Activated CD4-positive, CD25-positive, alpha-beta regulatory T cell treated with anti-CD3 and anti-CD28 coated beads, Interleukin-2, amount 50 U/mL, for 72 hours (primary cell): ENCODE results near the gene FMO1.
"Not testable (repeated sequence)": the region's sequence is repeated elsewhere in the genome, so short reads cannot be mapped to it uniquely, and the experiment has no call there.

Source experiments
- DNase-seq: peaks from one replicate; pipeline ENCODE4 v3.0.0; 2021

The FMO1 gene

GRCh38 chr1:171248302-171248701, at the start of gene FMO1:
Gene FMO1 (plus strand): TSS chr1:171248494. CDS start chr1:171258088, 9,594 bp downstream.
- no peak for DNase-seq

GRCh38 chr1:171204296-171204695, 44.0 kb upstream of the FMO1 start:
- DNase-seq, result no peak

DNA sequence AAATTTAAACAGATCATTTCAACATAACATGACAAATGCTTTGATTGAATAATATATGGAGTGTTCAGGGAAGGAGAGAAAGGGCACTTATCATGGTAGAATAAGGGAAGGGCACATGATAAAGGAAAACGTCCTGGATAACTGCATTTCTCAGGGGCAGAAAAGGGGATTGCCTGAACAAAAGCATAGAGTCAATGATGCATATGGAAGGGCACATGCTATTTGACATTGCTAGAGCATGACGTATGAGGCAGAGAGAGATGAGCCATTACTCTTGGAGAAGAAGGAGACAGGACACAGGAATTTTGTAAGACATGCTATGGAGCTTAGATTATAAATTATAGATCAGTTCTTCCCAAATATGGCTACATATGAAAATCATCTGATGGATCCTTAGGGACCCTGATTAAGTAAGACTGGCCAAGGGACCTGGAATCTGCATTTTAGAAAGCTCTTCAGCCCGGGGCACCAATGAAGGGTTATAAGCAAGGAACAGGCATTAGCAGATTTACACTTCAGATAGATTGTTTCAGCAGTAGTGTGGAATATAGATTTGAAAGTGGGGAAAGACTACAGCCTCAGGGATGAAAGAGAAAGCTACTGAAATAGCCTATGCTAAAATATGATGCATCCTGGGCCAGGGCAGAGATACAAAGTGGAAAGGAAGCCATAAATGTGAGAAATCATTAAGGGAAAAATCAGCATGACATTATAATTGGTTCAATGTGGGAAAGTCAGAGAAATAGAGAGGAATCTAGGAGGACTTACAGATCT, 41.9 kb upstream of the FMO1 start:
- no peak for DNase-seq

- DNase-seq, result no peak
Observed at GRCh38 chr1:171206978-171207355, 41.3 kb upstream of the FMO1 start.

- DNase-seq, result no peak
Observed at GRCh38 chr1:171207377-171207776, 40.9 kb upstream of the FMO1 start.

- DNase-seq, result no peak
Observed at GRCh38 chr1:171210355-171210754, 37.9 kb upstream of the FMO1 start.

GRCh38 chr1:171212607-171213351, 35.5 kb upstream of the FMO1 start:
- no peak for DNase-seq

DNA sequence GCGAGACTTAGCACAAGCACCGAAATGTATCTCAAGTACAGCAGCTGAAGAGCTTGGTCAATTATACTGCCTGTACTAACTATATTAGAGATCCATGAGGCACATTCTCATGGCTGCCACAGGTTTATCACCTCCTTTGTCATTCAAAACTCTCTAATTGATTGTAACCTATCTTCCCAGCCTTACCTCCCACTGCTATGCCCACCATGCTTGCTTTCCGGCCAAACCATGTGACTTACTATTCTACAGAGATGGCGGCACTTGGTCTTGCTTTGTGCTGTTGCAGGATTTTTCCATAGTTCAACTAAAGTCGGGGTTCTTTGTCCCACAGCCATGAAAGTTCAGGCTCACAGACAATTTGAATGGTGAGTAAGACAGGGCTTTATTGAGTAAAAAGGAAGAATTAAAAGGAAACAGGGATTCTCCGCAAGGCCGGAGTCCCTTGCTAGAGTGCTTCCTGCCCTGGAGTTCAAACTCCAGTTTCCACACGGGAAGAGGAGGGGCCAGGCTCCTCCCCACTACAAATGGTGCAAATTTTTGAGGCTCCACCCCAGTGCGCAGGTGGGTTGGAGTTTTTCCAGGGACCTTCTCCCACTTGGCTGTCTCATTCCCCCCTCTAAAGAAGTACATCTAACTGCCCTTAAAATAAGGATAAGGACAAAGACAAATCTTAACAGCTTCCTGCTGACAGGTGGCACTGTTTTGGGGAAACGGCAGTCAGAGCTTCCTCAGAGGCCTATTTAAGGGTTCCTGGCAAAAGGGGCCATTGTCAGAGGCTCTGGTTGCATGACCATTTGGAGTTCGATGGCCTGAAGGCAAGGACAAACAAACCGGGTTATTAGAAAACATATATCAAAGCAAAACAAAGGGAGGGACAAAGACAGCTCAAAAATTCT, 34.5 kb upstream of the FMO1 start:
- DNase-seq, result no peak

- no peak for DNase-seq
Observed at GRCh38 chr1:171217658-171218443, 30.4 kb upstream of the FMO1 start.

GRCh38 chr1:171218661-171219060, 29.6 kb upstream of the FMO1 start:
- no peak for DNase-seq

DNA sequence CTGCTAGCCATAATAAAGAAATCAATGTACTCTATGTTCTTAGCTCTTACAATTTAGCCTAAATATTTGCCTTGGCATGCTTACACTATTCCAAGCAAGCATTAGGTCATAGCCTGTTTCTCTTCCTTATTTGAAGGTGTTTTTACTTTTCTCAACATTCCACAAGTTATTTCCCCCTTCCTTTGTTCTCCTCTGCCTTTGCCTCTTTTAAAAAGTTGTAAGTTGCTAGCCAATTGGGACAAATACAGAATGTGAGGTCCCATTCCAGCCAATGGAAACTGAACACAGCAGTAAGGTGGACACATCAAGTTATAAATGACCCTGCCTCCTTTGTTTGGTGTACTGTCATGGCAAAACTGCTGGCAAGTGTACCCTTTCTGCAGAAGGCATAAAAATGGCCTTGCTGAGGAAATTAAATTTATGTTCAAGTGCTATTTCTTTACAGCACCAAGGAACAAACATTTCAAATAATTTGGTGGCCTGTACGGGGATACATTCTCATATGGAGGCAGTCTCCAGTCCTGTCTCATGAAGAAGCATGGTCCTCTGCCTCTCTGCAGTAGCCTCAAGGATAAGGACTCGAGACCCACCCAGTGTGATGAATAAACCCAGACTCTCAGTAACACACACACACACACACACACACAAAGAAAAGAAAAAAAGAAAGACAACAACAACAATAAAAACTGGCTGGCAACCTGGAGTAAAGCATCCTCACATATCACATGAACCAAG, 28.8 kb upstream of the FMO1 start:
- no peak for DNase-seq

GRCh38 chr1:171220081-171220420, 28.2 kb upstream of the FMO1 start:
- DNase-seq, result no peak

DNA sequence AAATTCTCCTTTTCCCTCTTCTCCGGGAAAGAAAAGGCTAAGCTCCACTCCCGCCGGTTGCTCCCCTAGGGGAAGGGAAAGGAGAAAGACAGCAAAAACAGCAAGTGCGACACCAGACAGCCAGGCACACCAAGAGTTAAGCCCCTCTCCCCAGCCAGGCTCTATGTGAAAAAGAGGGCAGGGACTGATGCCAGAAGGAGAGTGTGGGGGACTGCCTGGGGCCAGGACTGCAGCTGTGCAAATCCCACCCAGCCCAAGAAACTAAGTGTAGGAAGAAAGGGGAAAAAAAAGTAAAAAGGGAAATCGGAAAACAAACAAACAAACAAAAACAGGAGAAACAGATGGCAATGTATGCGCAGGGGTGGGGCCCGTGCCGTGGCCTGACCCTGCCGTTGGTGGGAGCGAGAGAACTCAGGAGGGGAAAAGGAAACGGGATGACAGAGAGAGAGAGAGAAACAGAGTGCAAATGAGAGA, 27.7 kb upstream of the FMO1 start:
- no peak for DNase-seq

GRCh38 chr1:171221665-171222591, 26.4 kb upstream of the FMO1 start:
- DNase-seq, result no peak

GRCh38 chr1:171222936-171223335, 25.4 kb upstream of the FMO1 start:
- no peak for DNase-seq

GRCh38 chr1:171224257-171224656, 24.0 kb upstream of the FMO1 start:
- DNase-seq, result not testable (repeated sequence)

DNA sequence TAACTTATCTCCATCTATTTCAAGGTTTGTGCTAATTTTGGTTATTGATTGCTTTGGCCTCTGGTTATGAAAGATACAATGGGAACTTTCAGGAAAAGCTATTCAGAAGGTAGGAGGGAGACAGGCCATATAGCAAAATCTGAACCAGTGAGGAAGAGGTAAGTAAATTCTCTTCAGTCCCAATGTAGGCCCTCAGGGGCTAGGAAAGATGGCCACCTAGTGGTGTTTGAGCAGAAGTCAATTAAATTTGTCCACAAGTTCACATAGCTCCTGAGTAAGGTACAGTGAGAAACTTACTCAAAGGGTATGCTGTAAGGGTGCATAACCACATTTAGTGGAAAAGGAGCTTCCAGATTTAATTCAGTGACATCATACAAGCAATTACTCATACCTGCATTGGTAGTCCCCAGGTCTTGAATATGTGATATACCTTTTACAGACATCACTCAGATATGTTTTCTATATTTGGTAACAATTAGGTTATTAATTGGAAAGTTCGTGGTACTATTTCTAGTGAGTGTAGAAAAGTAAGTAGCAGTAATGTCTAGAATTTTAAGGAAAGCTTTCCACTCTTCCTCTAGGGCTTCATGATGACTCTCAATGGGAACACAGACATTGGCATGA, 21.4 kb upstream of the FMO1 start:
- no peak for DNase-seq

DNA sequence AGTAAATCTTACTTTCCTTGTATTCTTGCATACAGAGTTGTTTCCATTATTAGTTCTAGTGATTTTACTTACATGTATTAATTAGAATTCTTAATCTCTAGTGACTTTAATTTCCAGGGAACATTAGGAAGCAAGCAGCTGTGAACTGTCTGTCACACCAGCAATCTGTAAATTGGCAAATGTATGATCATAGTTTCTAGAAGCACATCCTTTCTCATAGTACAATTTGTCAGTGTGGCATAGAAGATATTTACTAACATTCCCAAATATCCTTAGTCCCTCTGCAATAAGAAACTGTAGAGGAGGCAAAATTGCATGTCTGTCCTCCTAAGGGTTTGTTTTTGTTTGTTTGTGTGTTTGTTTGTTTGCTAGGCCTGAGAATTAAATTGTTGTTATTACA, 17.0 kb upstream of the FMO1 start:
- DNase-seq, result no peak

- DNase-seq, result no peak
Observed at GRCh38 chr1:171233183-171233582, 15.1 kb upstream of the FMO1 start.

DNA sequence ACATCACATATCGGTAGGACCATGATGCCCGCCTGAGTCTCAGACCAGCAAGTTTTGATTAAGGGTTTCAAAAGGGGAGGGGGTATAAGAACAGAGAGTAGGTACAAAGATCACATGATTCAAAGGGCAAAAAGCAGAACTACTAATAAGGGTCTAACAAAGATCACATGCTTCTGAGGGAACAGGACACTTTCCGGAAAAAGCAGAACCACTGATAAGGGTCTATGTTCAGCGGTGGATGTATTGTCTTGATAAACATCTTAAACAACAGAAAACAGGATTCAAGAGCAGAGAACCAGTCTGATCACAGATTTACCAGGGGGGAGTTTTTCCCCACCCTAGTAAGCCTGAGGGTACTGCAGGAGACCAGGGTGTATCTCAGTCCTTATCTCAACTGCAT, 12.1 kb upstream of the FMO1 start:
- not testable (repeated sequence) for DNase-seq
